ENCODE results near the gene GNA12. TPM values are rescaled to one million over a fixed set of nuclear protein-coding genes. Genes with fewer than 3 reads are reported as not detected.

Gene GNA12
- polyA plus RNA-seq, 1 donor (not counting 4 experiments of a cell fraction or from before 2014, with no cell fraction given) = 35.5 TPM

DNA sequence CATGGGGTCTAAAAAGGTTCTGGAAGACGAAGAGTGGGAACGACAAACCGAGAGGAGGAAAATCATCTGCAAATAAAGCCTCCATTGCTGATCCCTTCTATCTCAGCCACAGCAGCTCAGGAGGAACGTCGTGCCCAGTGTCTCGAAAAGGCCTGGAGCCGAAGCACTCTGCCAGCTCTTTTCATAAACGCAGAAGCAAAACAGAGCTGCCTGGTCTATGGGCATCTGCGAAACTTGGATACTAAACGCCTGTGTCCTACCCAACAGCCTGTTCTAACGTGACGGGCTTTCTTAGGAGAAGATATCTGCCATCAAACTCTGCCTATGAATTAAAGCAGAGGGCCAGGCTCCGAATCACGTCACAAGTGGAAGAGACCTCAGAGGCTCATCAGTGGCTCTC is 68.7 kb downstream of the GNA12 start:
- H3K9ac ChIP-seq (ENCODE audit: control insufficient read depth, extremely low read depth, insufficient read depth, low read length) = no peak overlapping the region
- no peaks in the 10 kb centered on the region for H3K9me3 ChIP-seq (ENCODE audit: control insufficient read depth, low read depth, low read length)
- FAIRE-seq (no peak), DNase-seq (ENCODE audit: low read depth, low spot score) (no peak)
- no peaks in the 10 kb centered on the region for H3K4me1 ChIP-seq (ENCODE audit: control insufficient read depth, extremely low read depth, insufficient read depth, low read length)
- H2AFZ ChIP-seq (ENCODE audit: control insufficient read depth, low read length) = no peak overlapping the region
- dilution Hi-C loops (cut with MboI; ENCODE audit: extremely low pct_ligation_motif_present, low sequenced_read_pairs) = no loop called here
- no peaks in the 10 kb centered on the region for H3K9me1 ChIP-seq (ENCODE audit: control insufficient read depth, extremely low read depth, insufficient read depth, low read length)
- H3K27me3 ChIP-seq (ENCODE audit: control insufficient read depth, extremely low read depth, insufficient read depth, low read length) = no peaks in the 10 kb centered on the region
- no peak overlapping the region for H3K4me3 ChIP-seq (ENCODE audit: control insufficient read depth in 2 of 3, extremely low read depth in 1 of 3, insufficient read depth in 2 of 3, low read depth in 1 of 3, low read length in 3 of 3)
- peaks cover 0 to 8% of the 10 kb centered on the region in 2 experiments for H3K36me3 ChIP-seq (ENCODE audit: control insufficient read depth in 2 of 2, extremely low read depth in 1 of 2, insufficient read depth in 2 of 2, low read length in 2 of 2)
- no peak overlapping the region for H3K4me2 ChIP-seq (ENCODE audit: control insufficient read depth, extremely low read depth, insufficient read depth, low read depth, low read length)
- no peaks in the 10 kb centered on the region for H4K20me1 ChIP-seq (ENCODE audit: control insufficient read depth, extremely low read depth, insufficient read depth, low read length)
- H3K27ac ChIP-seq (ENCODE audit: control insufficient read depth, insufficient read depth, low read length) = no peak overlapping the region
- H3K79me2 ChIP-seq (ENCODE audit: control insufficient read depth, insufficient read depth, low read length) = peaks cover 7% of the 10 kb centered on the region
- TF ChIP-seq, protein P1, sequence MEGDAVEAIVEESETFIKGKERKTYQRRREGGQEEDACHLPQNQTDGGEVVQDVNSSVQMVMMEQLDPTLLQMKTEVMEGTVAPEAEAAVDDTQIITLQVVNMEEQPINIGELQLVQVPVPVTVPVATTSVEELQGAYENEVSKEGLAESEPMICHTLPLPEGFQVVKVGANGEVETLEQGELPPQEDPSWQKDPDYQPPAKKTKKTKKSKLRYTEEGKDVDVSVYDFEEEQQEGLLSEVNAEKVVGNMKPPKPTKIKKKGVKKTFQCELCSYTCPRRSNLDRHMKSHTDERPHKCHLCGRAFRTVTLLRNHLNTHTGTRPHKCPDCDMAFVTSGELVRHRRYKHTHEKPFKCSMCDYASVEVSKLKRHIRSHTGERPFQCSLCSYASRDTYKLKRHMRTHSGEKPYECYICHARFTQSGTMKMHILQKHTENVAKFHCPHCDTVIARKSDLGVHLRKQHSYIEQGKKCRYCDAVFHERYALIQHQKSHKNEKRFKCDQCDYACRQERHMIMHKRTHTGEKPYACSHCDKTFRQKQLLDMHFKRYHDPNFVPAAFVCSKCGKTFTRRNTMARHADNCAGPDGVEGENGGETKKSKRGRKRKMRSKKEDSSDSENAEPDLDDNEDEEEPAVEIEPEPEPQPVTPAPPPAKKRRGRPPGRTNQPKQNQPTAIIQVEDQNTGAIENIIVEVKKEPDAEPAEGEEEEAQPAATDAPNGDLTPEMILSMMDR (optimal IDR thresholded peaks at IDR 0.05 in 1 of 3, IDR thresholded peaks at IDR 0.05 in 1 of 3, conservative IDR thresholded peaks at IDR 0.05 in 1 of 3; ENCODE audit: extremely low read depth in 1 of 3, insufficient read depth in 2 of 3, low read length in 3 of 3) = no peak
- no peak for TF ChIP-seq EZH2 (IDR thresholded peaks at IDR 0.05; ENCODE audit: low read length)

DNA sequence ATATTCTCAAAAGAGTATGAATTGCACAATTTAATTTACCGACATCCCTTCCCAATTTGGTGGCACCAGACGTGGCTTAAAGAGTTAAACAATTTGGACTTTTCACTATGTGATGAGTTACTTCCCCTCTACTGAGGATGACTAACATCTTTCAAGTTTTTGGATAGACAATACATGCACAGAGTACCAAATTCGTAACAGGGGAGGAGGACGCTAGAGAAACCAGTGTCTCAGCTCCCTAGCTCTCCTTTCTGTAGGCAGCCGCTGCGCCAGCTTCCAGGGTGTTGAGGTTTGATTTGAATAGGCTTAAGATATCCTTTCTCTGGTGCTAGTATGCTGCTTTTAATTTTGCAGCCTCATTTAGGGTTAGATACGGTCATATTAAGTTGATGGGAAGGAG is 69.2 kb downstream of the GNA12 start:
- no peak overlapping the region for H3K27ac ChIP-seq (ENCODE audit: control insufficient read depth, insufficient read depth, low read length)
- dilution Hi-C loops (cut with MboI; ENCODE audit: extremely low pct_ligation_motif_present, low sequenced_read_pairs) = no loop called here
- TF ChIP-seq, protein P1 (optimal IDR thresholded peaks at IDR 0.05 in 1 of 3, IDR thresholded peaks at IDR 0.05 in 1 of 3, conservative IDR thresholded peaks at IDR 0.05 in 1 of 3; ENCODE audit: extremely low read depth in 1 of 3, insufficient read depth in 2 of 3, low read length in 3 of 3) = no peak
- TF ChIP-seq EZH2 (IDR thresholded peaks at IDR 0.05; ENCODE audit: low read length) = no peak
- DNase-seq (ENCODE audit: low read depth, low spot score) (no peak), FAIRE-seq (no peak)
- no peaks in the 10 kb centered on the region for H3K27me3 ChIP-seq (ENCODE audit: control insufficient read depth, extremely low read depth, insufficient read depth, low read length)
- no peak overlapping the region for H3K9ac ChIP-seq (ENCODE audit: control insufficient read depth, extremely low read depth, insufficient read depth, low read length)
- H2AFZ ChIP-seq (ENCODE audit: control insufficient read depth, low read length) = no peak overlapping the region
- no peaks in the 10 kb centered on the region for H3K9me1 ChIP-seq (ENCODE audit: control insufficient read depth, extremely low read depth, insufficient read depth, low read length)
- H4K20me1 ChIP-seq (ENCODE audit: control insufficient read depth, extremely low read depth, insufficient read depth, low read length) = no peaks in the 10 kb centered on the region
- no peaks in the 10 kb centered on the region for H3K4me1 ChIP-seq (ENCODE audit: control insufficient read depth, extremely low read depth, insufficient read depth, low read length)
- no peak overlapping the region for H3K4me2 ChIP-seq (ENCODE audit: control insufficient read depth, extremely low read depth, insufficient read depth, low read depth, low read length)
- peaks cover 0 to 8% of the 10 kb centered on the region in 2 experiments for H3K36me3 ChIP-seq (ENCODE audit: control insufficient read depth in 2 of 2, extremely low read depth in 1 of 2, insufficient read depth in 2 of 2, low read length in 2 of 2)
- H3K9me3 ChIP-seq (ENCODE audit: control insufficient read depth, low read depth, low read length) = no peaks in the 10 kb centered on the region
- H3K4me3 ChIP-seq (ENCODE audit: control insufficient read depth in 2 of 3, extremely low read depth in 1 of 3, insufficient read depth in 2 of 3, low read depth in 1 of 3, low read length in 3 of 3) = no peak overlapping the region
- H3K79me2 ChIP-seq (ENCODE audit: control insufficient read depth, insufficient read depth, low read length) = peaks cover 9% of the 10 kb centered on the region

Data from keratinocyte (primary cell).